Measurements from ENCODE around the gene EFNA3. TPM values are rescaled to one million over a fixed set of nuclear protein-coding genes. Genes with fewer than 3 reads are reported as not detected.

EFNA3 gene
- total RNA-seq, 1 donor: 1.4 TPM

GRCh38 chr1:155094622-155094948, 15.9 kb downstream of the EFNA3 start:
- no peak overlapping the region for H2AFZ ChIP-seq (ENCODE audit: low read length)
- DNase-seq (ENCODE audit: insufficient read length, low spot score, missing footprints): no peak

GRCh38 chr1:155099331-155099730, 20.7 kb downstream of the EFNA3 start:
- H2AFZ ChIP-seq (ENCODE audit: low read length): no peak overlapping the region
- H3K9me3 ChIP-seq (ENCODE audit: low read depth, low read length): no peaks in the 10 kb centered on the region
- no peaks in the 10 kb centered on the region for H4K20me1 ChIP-seq (ENCODE audit: insufficient read depth, low read length)
- no peaks in the 10 kb centered on the region for H3K79me2 ChIP-seq (ENCODE audit: insufficient read depth, low read length)
- peaks cover 14% of the 10 kb centered on the region for H3K27me3 ChIP-seq (ENCODE audit: insufficient read depth, low read length)
- TF ChIP-seq, protein P1, sequence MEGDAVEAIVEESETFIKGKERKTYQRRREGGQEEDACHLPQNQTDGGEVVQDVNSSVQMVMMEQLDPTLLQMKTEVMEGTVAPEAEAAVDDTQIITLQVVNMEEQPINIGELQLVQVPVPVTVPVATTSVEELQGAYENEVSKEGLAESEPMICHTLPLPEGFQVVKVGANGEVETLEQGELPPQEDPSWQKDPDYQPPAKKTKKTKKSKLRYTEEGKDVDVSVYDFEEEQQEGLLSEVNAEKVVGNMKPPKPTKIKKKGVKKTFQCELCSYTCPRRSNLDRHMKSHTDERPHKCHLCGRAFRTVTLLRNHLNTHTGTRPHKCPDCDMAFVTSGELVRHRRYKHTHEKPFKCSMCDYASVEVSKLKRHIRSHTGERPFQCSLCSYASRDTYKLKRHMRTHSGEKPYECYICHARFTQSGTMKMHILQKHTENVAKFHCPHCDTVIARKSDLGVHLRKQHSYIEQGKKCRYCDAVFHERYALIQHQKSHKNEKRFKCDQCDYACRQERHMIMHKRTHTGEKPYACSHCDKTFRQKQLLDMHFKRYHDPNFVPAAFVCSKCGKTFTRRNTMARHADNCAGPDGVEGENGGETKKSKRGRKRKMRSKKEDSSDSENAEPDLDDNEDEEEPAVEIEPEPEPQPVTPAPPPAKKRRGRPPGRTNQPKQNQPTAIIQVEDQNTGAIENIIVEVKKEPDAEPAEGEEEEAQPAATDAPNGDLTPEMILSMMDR (IDR thresholded peaks at IDR 0.05; ENCODE audit: extremely low read depth, low read depth, low read length): no peak
- no peak overlapping the region for H3K4me2 ChIP-seq (ENCODE audit: insufficient read depth, low read length)
- H3K4me3 ChIP-seq (ENCODE audit: insufficient read depth, low read length): no peak overlapping the region
- H3K36me3 ChIP-seq (ENCODE audit: insufficient read depth, low read length): no peaks in the 10 kb centered on the region
- no peak overlapping the region for H3K27ac ChIP-seq (ENCODE audit: low read depth, low read length)
- DNase-seq (ENCODE audit: insufficient read length, low spot score, missing footprints): no peak
- no peaks in the 10 kb centered on the region for H3K4me1 ChIP-seq (ENCODE audit: insufficient read depth, low read length)

More at GRCh38 chr1:155094622-155094948, 15.9 kb downstream of the EFNA3 start:
- Histone ChIP-seq H3K4me3 (ENCODE audit: insufficient read depth, low read length) (no peak overlapping the region), H3K27ac (ENCODE audit: low read depth, low read length) (no peak overlapping the region), H3K79me2 (ENCODE audit: insufficient read depth, low read length) (no peaks in the 10 kb centered on the region), H4K20me1 (ENCODE audit: insufficient read depth, low read length) (no peaks in the 10 kb centered on the region), H3K9me3 (ENCODE audit: low read depth, low read length) (no peaks in the 10 kb centered on the region), H3K4me1 (ENCODE audit: insufficient read depth, low read length) (peaks cover 3% of the 10 kb centered on the region), H3K4me2 (ENCODE audit: insufficient read depth, low read length) (no peak overlapping the region), H3K27me3 (ENCODE audit: insufficient read depth, low read length) (peaks cover 14% of the 10 kb centered on the region), H3K36me3 (ENCODE audit: insufficient read depth, low read length) (no peaks in the 10 kb centered on the region)
- TF ChIP-seq, protein P1 (IDR thresholded peaks at IDR 0.05; ENCODE audit: extremely low read depth, low read depth, low read length): no peak

DNA sequence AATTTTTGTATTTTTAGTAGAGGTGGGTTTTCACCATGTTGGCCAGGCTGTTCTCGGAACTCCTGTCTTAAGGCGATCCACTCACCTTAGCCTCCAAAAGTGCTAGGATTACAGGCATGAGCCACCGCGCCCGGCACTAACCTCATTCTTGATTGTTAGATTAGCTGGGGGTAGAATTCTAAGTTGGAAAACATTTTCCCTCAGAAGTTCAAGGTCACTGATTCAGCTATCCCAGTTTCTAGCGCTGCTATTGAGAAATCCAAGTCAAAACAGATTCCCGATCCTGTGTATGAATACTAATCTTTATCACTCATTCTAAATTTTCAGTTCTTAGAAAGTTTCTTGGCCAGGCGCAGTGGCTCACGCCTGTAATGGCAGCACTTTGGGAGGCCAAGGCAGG, 24.7 kb downstream of the EFNA3 start:
- H3K9me3 ChIP-seq (ENCODE audit: low read depth, low read length): no peaks in the 10 kb centered on the region
- no peak overlapping the region for H3K27ac ChIP-seq (ENCODE audit: low read depth, low read length)
- H2AFZ ChIP-seq (ENCODE audit: low read length): no peak overlapping the region
- TF ChIP-seq, protein P1 (IDR thresholded peaks at IDR 0.05; ENCODE audit: extremely low read depth, low read depth, low read length): no peak
- H3K27me3 ChIP-seq (ENCODE audit: insufficient read depth, low read length): peaks cover 16% of the 10 kb centered on the region
- H3K36me3 ChIP-seq (ENCODE audit: insufficient read depth, low read length): no peaks in the 10 kb centered on the region
- H3K79me2 ChIP-seq (ENCODE audit: insufficient read depth, low read length): no peaks in the 10 kb centered on the region
- H3K4me2 ChIP-seq (ENCODE audit: insufficient read depth, low read length): no peak overlapping the region
- DNase-seq (ENCODE audit: insufficient read length, low spot score, missing footprints): no peak
- H3K4me3 ChIP-seq (ENCODE audit: insufficient read depth, low read length): no peak overlapping the region
- no peaks in the 10 kb centered on the region for H3K4me1 ChIP-seq (ENCODE audit: insufficient read depth, low read length)
- no peaks in the 10 kb centered on the region for H4K20me1 ChIP-seq (ENCODE audit: insufficient read depth, low read length)

- TF ChIP-seq, protein P1 (IDR thresholded peaks at IDR 0.05; ENCODE audit: extremely low read depth, low read depth, low read length): no peak
- no peaks in the 10 kb centered on the region for H3K4me1 ChIP-seq (ENCODE audit: insufficient read depth, low read length)
- H3K27ac ChIP-seq (ENCODE audit: low read depth, low read length): no peak overlapping the region
- no peak overlapping the region for H2AFZ ChIP-seq (ENCODE audit: low read length)
- peaks cover 16% of the 10 kb centered on the region for H3K27me3 ChIP-seq (ENCODE audit: insufficient read depth, low read length)
- H3K4me2 ChIP-seq (ENCODE audit: insufficient read depth, low read length): no peak overlapping the region
- no peak for DNase-seq (ENCODE audit: insufficient read length, low spot score, missing footprints)
- no peaks in the 10 kb centered on the region for H3K79me2 ChIP-seq (ENCODE audit: insufficient read depth, low read length)
- no peak overlapping the region for H3K4me3 ChIP-seq (ENCODE audit: insufficient read depth, low read length)
- no peaks in the 10 kb centered on the region for H3K36me3 ChIP-seq (ENCODE audit: insufficient read depth, low read length)
- no peaks in the 10 kb centered on the region for H3K9me3 ChIP-seq (ENCODE audit: low read depth, low read length)
- no peaks in the 10 kb centered on the region for H4K20me1 ChIP-seq (ENCODE audit: insufficient read depth, low read length)
These were observed 26.2 kb downstream of the EFNA3 start for GRCh38 chr1:155104605-155105534.

Data from osteoblast (primary cell).